SK-N-SH (cell line): ENCODE data around the gene PDZD8. TPM values are rescaled to one million over a fixed set of nuclear protein-coding genes. Genes with fewer than 3 reads are reported as not detected.

ENCODE experiments used
- CTCF ChIA-PET: fragments of 300-600, 350-600 bp; formaldehyde crosslinking; extraction: SDS; loops from one replicate; lab custom pipeline; 2021; lab: Yijun Ruan, JAX
- POLR2A ChIA-PET: fragments of 350-600 bp; sonication (Branson Sonifier 250); formaldehyde crosslinking; extraction: SDS; loops from one replicate; lab custom pipeline; 2020; ENCODE audit warnings: antibody characterized with exemption, inconsistent platforms; lab: Yijun Ruan, JAX
- DNase-seq: peaks from one replicate; pipeline ENCODE4 v3.0.0; 2012
- H2AFZ ChIP-seq: fragments of 200-600 bp; sonication (generic); 2 replicates; pipeline ENCODE4 v1.8.1; 2016; ENCODE audit warnings: antibody characterized with exemption, mild to moderate bottlenecking, low read depth
- H3F3A ChIP-seq: fragments of 200-600 bp; sonication (generic); replicated peaks from 2 replicates; pipeline ENCODE3; 2016; ENCODE audit warnings: antibody characterized with exemption, mild to moderate bottlenecking; ENCODE audit not compliant: insufficient read depth
- H3K27ac ChIP-seq, 2 experiments: fragments of 200-500 bp in 1 of 2; fragments of 200-600 bp in 1 of 2; sonication (Bioruptor generic) in 1 of 2; sonication (generic), shearing (Covaris generic) in 1 of 2; 2 replicates each; pipeline versions ENCODE4 v1.5.1 to v1.6.1; 2014 to 2016; ENCODE audit warnings: low read depth in 2 of 2, inconsistent platforms in 1 of 2, low read length in 1 of 2, mild to moderate bottlenecking in 1 of 2, mixed read lengths in 1 of 2
- H3K27me3 ChIP-seq: fragments of 200-600 bp; sonication (generic), shearing (Covaris generic); 2 replicates; pipeline ENCODE4 v1.6.1; 2016; ENCODE audit warnings: mixed run types; ENCODE audit not compliant: insufficient read depth
- H3K36me3 ChIP-seq, 2 experiments: fragments of 200-500 bp in 1 of 2; fragments of 200-600 bp in 1 of 2; sonication (Bioruptor generic) in 1 of 2; sonication (generic) in 1 of 2; replicated peaks in 1 of 2; 2 replicates each; pipeline versions ENCODE3 to v1.5.1; 2014 to 2016; ENCODE audit warnings: low read length in 1 of 2, mild to moderate bottlenecking in 1 of 2; ENCODE audit not compliant: insufficient read depth in 2 of 2, control insufficient read depth in 1 of 2
- H3K4me1 ChIP-seq, 2 experiments: fragments of 200-500 bp in 1 of 2; fragments of 200-600 bp in 1 of 2; sonication (Bioruptor generic) in 1 of 2; sonication (generic), shearing (Covaris generic) in 1 of 2; 2 replicates each; pipeline versions ENCODE4 v1.5.1 to v1.6.1; 2014 to 2016; ENCODE audit warnings: low read depth in 1 of 2, low read length in 1 of 2, mixed run types in 1 of 2; ENCODE audit not compliant: insufficient read depth in 2 of 2, control insufficient read depth in 1 of 2
- H3K4me2 ChIP-seq: fragments of 200-600 bp; sonication (generic), shearing (Covaris generic); 2 replicates; pipeline ENCODE4 v1.6.1; 2017; ENCODE audit warnings: mixed run types
- H3K4me3 ChIP-seq, 2 experiments: fragments of 200-500 bp in 1 of 2; fragments of 200-600 bp in 1 of 2; sonication (Bioruptor generic) in 1 of 2; sonication (generic), shearing (Covaris generic) in 1 of 2; 2 replicates each; pipeline versions ENCODE4 v1.5.1 to v1.8.1; 2014 to 2016; ENCODE audit warnings: low read depth in 2 of 2, inconsistent platforms in 1 of 2, low read length in 1 of 2, mild to moderate bottlenecking in 1 of 2, mixed read lengths in 1 of 2, moderate library complexity in 1 of 2
- H3K79me2 ChIP-seq: fragments of 200-600 bp; sonication (generic); 2 replicates; pipeline ENCODE4 v1.8.1; 2017; ENCODE audit warnings: mild to moderate bottlenecking; ENCODE audit not compliant: insufficient read depth
- H3K9ac ChIP-seq: fragments of 200-600 bp; sonication (generic); 2 replicates; pipeline ENCODE4 v1.6.1; 2017; ENCODE audit warnings: mixed run types
- H3K9me2 ChIP-seq: fragments of 200-600 bp; sonication (generic); 2 replicates; pipeline ENCODE4 v1.6.1; 2017; ENCODE audit warnings: mixed run types
- H3K9me3 ChIP-seq: fragments of 200-600 bp; sonication (generic); 2 replicates; pipeline ENCODE4 v1.6.1; 2017; ENCODE audit warnings: mixed run types, mild to moderate bottlenecking, moderate library complexity
- H4K20me1 ChIP-seq: fragments of 200-600 bp; sonication (generic); 2 replicates; pipeline ENCODE4 v1.6.1; 2017; ENCODE audit warnings: mild to moderate bottlenecking, mixed run types; ENCODE audit not compliant: insufficient read depth
- CHD2 ChIP-seq: fragments of 150-350 bp; IDR thresholded peaks from 2 replicates; pipeline ENCODE4 v1.6.1; 2018; ENCODE audit warnings: low read length; ENCODE audit not compliant: partially characterized antibody
- ELF1 ChIP-seq: IDR thresholded peaks from 2 replicates; pipeline ENCODE4 v1.4.0; 2012
- EZH2phosphoT487 ChIP-seq: fragments of 200-600 bp; sonication (generic); IDR thresholded peaks from 2 replicates; pipeline ENCODE4 v1.6.1; 2017; ENCODE audit warnings: low read depth, mixed run types, mild to moderate bottlenecking, antibody characterized with exemption, moderate library complexity, borderline replicate concordance
- FOXM1 ChIP-seq: IDR thresholded peaks from 2 replicates; pipeline ENCODE4 v1.4.0; 2012; ENCODE audit warnings: low read depth, mild to moderate bottlenecking
- GATA2 ChIP-seq: sonication (generic); formaldehyde crosslinking; IDR thresholded peaks from 2 replicates; pipeline ENCODE4 v1.5.0; 2020; ENCODE audit warnings: mild to moderate bottlenecking, missing genetic modification reagents
- MAX ChIP-seq: IDR thresholded peaks from 2 replicates; pipeline ENCODE4 v1.4.0; 2012; ENCODE audit warnings: low read depth
- MEF2A ChIP-seq: IDR thresholded peaks from 2 replicates; pipeline ENCODE4 v1.4.0; 2012; ENCODE audit warnings: low read depth, borderline replicate concordance
- MXI1 ChIP-seq: IDR thresholded peaks from 2 replicates; pipeline ENCODE4 v1.6.1; 2012; ENCODE audit warnings: mild to moderate bottlenecking, low read depth, low read length, improper control_type of control experiment
- POLR2AphosphoS5 ChIP-seq: IDR thresholded peaks from 2 replicates; pipeline ENCODE4 v1.6.1; 2012; ENCODE audit warnings: low read depth, low read length
- RCOR1 ChIP-seq: fragments of 150-350 bp; IDR thresholded peaks from 2 replicates; pipeline ENCODE4 v1.6.1; 2017; ENCODE audit warnings: antibody characterized with exemption, low read length
- RFX5 ChIP-seq: IDR thresholded peaks from 2 replicates; pipeline ENCODE4 v1.6.1; 2012; ENCODE audit warnings: mild to moderate bottlenecking, improper control_type of control experiment, low read length
- SMC3 ChIP-seq: IDR thresholded peaks from 2 replicates; pipeline ENCODE4 v1.6.1; 2012; ENCODE audit warnings: low read depth, low read length, improper control_type of control experiment
- TAF1 ChIP-seq: IDR thresholded peaks from 2 replicates; pipeline ENCODE4 v1.6.1; 2012; ENCODE audit warnings: low read depth, mild to moderate bottlenecking, low read length, moderate library complexity, borderline replicate concordance
- TCF12 ChIP-seq: IDR thresholded peaks from 2 replicates; pipeline ENCODE4 v1.4.0; 2012
- USF1 ChIP-seq: IDR thresholded peaks from 2 replicates; pipeline ENCODE4 v1.4.0; 2012; ENCODE audit warnings: low read depth, borderline replicate concordance
- WGBS: methylation state at CpG from one replicate; pipeline ENCODE4 v1.1.6; 2017; ENCODE audit warnings: low lambda C conversion rate; 5-methylcytosine and 5-hydroxymethylcytosine counted together
- polyA plus RNA-seq, 3 experiments: library from polyadenylated mRNA; depleted of rRNA; stranded (reverse); fragments of >200 nt; gene quantifications; 2 replicates each; pipeline ENCODE4 v1.2.3, GENCODE V29; 2012
- TF ChIP-seq, protein P1 (sequence below): IDR thresholded peaks from 2 replicates; pipeline ENCODE4; 2012
- TF ChIP-seq, protein P2 (sequence below): IDR thresholded peaks from 2 replicates; pipeline ENCODE4 v1.6.1; 2012; ENCODE audit warnings: mild to moderate bottlenecking, low read depth, low read length, moderate library complexity

PDZD8 gene
- polyA plus RNA-seq, 1 of the 3 experiments (the other 2 are of a cell fraction) = 6.6 TPM

GRCh38 chr10:117316701-117317100, 58.5 kb downstream of the PDZD8 start:
- Histone ChIP-seq H3F3A (peaks cover 5% of the 10 kb centered on the region), H3K79me2 (peaks cover 14% of the 10 kb centered on the region; the same call in 1 of the 2 replicates)
- no peak for TF ChIP-seq RCOR1
- TF ChIP-seq, all 33 proteins: peak for 0
- H3K9ac ChIP-seq = no peak overlapping the region
- H3K9me3 ChIP-seq = no peaks in the 10 kb centered on the region
- WGBS = 91% methylated on average over 2 of the region's 2 CpGs
- CTCF ChIA-PET = interaction anchor here (7.5 to 14.2 kb wide), 2 partner anchors 70 to 96 kb away, joined by 92 to 534 read pairs; partner anchors contain the start of gene SLC18A2
- no peak for DNase-seq
- H3K27ac ChIP-seq = no peak overlapping the region
- peaks cover 16% of the 10 kb centered on the region; the same call in 1 of the 2 replicates for H4K20me1 ChIP-seq
- POLR2A ChIA-PET = no interaction called here
- no peak overlapping the region for H2AFZ ChIP-seq
- no peak overlapping the region for H3K4me3 ChIP-seq
- H3K36me3 ChIP-seq = peaks cover 9 to 10% of the 10 kb centered on the region in 2 experiments
- no peaks in the 10 kb centered on the region for H3K9me2 ChIP-seq
- H3K4me1 ChIP-seq = no peaks in the 10 kb centered on the region
- H3K27me3 ChIP-seq = no peaks in the 10 kb centered on the region
- H3K4me2 ChIP-seq = no peak overlapping the region

- POLR2A ChIA-PET = no interaction called here
- Histone ChIP-seq H2AFZ (no peak overlapping the region), H3K4me1 (no peaks in the 10 kb centered on the region), H3K79me2 (no peaks in the 10 kb centered on the region), H3K9me3 (no peaks in the 10 kb centered on the region), H3K4me3 (no peak overlapping the region), H3K9me2 (no peaks in the 10 kb centered on the region), H3K27me3 (no peaks in the 10 kb centered on the region), H4K20me1 (no peaks in the 10 kb centered on the region)
- DNase-seq = no peak
- TF ChIP-seq RFX5 (no peak), ELF1 (no peak), RCOR1 (no peak), TAF1 (no peak), GATA2 (CRISPR knock-in tag) (no peak), SMC3 (no peak), MEF2A (no peak), EZH2phosphoT487 (no peak), TCF12 (no peak), FOXM1 (no peak)
- TF ChIP-seq, all 33 proteins: peak for 0
- Histone ChIP-seq H3F3A (no peaks in the 10 kb centered on the region), H3K27ac (no peak overlapping the region), H3K36me3 (peaks cover 10 to 13% of the 10 kb centered on the region in 2 experiments), H3K9ac (no peak overlapping the region), H3K4me2 (no peak overlapping the region)
- 100% methylated on average over 1 of the region's 1 CpG for WGBS
- CTCF ChIA-PET = interaction anchor here (0.6 to 14.2 kb wide), 4 partner anchors 12 to 183 kb away, joined by 3 to 534 read pairs (median 48); partner anchors contain the start of gene SLC18A2
Measured at GRCh38 chr10:117313641-117314040, 61.6 kb downstream of the PDZD8 start.

DNA sequence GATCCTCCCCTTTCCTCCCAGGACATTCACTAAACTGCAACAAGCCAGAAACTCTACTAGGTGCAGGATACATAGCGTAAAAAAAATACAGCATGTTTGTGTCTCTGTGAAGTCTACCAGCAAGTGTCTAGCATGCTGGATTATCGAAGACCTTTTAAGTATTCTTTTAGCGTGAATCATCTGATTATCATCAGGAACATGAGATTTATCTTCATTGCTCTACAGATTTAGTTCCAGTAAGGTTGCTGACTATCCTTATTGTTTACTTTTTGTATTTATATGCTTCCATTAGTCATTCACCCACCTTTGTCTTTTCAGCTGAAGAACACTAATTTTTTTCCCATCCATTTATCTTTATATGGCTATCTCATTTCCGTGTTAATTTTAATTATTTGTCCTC, 62.8 kb downstream of the PDZD8 start:
- no peak overlapping the region for H2AFZ ChIP-seq
- DNase-seq = no peak
- H3K27ac ChIP-seq = no peak overlapping the region
- 98% methylated on average over 4 of the region's 4 CpGs for WGBS
- H3K27me3 ChIP-seq = no peaks in the 10 kb centered on the region
- no peak overlapping the region for H3K4me3 ChIP-seq
- H4K20me1 ChIP-seq = no peaks in the 10 kb centered on the region
- no peak overlapping the region for H3K9ac ChIP-seq
- no peaks in the 10 kb centered on the region for H3F3A ChIP-seq
- ChIA-PET POLR2A (no interaction called here), CTCF (interaction anchor here (1.1 to 14.2 kb wide), 2 partner anchors 8 to 91 kb away, joined by 3 to 534 read pairs; no protein-coding TSS in a partner anchor)
- no peaks in the 10 kb centered on the region for H3K9me2 ChIP-seq
- peaks cover 6 to 8% of the 10 kb centered on the region in 2 experiments for H3K36me3 ChIP-seq
- no peaks in the 10 kb centered on the region for H3K4me1 ChIP-seq
- no peaks in the 10 kb centered on the region for H3K79me2 ChIP-seq
- no peak overlapping the region for H3K4me2 ChIP-seq
- no peaks in the 10 kb centered on the region for H3K9me3 ChIP-seq
- TF ChIP-seq USF1 (no peak), MXI1 (no peak), TCF12 (no peak), CHD2 (no peak), POLR2AphosphoS5 (no peak), MAX (no peak), RCOR1 (no peak), SMC3 (no peak)
- TF ChIP-seq, protein P1, sequence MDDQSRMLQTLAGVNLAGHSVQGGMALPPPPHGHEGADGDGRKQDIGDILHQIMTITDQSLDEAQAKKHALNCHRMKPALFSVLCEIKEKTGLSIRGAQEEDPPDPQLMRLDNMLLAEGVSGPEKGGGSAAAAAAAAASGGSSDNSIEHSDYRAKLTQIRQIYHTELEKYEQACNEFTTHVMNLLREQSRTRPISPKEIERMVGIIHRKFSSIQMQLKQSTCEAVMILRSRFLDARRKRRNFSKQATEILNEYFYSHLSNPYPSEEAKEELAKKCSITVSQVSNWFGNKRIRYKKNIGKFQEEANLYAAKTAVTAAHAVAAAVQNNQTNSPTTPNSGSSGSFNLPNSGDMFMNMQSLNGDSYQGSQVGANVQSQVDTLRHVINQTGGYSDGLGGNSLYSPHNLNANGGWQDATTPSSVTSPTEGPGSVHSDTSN = no peak
- TF ChIP-seq, protein P2, sequence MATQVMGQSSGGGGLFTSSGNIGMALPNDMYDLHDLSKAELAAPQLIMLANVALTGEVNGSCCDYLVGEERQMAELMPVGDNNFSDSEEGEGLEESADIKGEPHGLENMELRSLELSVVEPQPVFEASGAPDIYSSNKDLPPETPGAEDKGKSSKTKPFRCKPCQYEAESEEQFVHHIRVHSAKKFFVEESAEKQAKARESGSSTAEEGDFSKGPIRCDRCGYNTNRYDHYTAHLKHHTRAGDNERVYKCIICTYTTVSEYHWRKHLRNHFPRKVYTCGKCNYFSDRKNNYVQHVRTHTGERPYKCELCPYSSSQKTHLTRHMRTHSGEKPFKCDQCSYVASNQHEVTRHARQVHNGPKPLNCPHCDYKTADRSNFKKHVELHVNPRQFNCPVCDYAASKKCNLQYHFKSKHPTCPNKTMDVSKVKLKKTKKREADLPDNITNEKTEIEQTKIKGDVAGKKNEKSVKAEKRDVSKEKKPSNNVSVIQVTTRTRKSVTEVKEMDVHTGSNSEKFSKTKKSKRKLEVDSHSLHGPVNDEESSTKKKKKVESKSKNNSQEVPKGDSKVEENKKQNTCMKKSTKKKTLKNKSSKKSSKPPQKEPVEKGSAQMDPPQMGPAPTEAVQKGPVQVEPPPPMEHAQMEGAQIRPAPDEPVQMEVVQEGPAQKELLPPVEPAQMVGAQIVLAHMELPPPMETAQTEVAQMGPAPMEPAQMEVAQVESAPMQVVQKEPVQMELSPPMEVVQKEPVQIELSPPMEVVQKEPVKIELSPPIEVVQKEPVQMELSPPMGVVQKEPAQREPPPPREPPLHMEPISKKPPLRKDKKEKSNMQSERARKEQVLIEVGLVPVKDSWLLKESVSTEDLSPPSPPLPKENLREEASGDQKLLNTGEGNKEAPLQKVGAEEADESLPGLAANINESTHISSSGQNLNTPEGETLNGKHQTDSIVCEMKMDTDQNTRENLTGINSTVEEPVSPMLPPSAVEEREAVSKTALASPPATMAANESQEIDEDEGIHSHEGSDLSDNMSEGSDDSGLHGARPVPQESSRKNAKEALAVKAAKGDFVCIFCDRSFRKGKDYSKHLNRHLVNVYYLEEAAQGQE = no peak
